Lower lobe of right lung (tissue), 2 donors: ENCODE measurements around the gene ASS1. TPM values are rescaled to one million over a fixed set of nuclear protein-coding genes. Genes with fewer than 3 reads are reported as not detected.
A peak's percentile ranks its signal among the peaks of the same experiment; 100 is the strongest.

Experiments used
- ATAC-seq, 2 donors: fragments of 200-7000 bp; cut with Tn5 transposase; one replicate each; pipeline ENCODE4 v1.9.1; 2020 to 2022; ENCODE audit warnings: mild to moderate bottlenecking in 2 of 2, moderate library complexity in 2 of 2
- DNase-seq: peaks from one replicate; pipeline ENCODE4 v3.0.0-alpha.2; 2020
- H3K27ac ChIP-seq: fragments of 200-600 bp; one replicate; pipeline ENCODE4 v1.8.0; 2022
- H3K27me3 ChIP-seq: fragments of 200-600 bp; one replicate; pipeline ENCODE4 v1.8.0; 2022; ENCODE audit warnings: low read depth
- H3K36me3 ChIP-seq: fragments of 200-600 bp; one replicate; pipeline ENCODE4 v1.8.0; 2022; ENCODE audit warnings: mild to moderate bottlenecking
- H3K4me1 ChIP-seq: fragments of 200-600 bp; one replicate; pipeline ENCODE4 v1.8.0; 2022
- H3K4me3 ChIP-seq: fragments of 200-600 bp; one replicate; pipeline ENCODE4 v1.8.0; 2022; ENCODE audit warnings: mild to moderate bottlenecking
- H3K9me3 ChIP-seq: fragments of 200-600 bp; one replicate; pipeline ENCODE4 v1.8.0; 2022
- CTCF ChIP-seq: fragments of 200-600 bp; IDR thresholded peaks from one replicate; pipeline ENCODE4 v1.8.0; 2022; ENCODE audit warnings: antibody characterized with exemption, mild to moderate bottlenecking
- intact Hi-C: fragments of 100-400 bp; cut with DNase I; formaldehyde crosslinking; loops from one replicate; pipeline ENCODE4 v1.11.0; 2022
- total RNA-seq: library from RNA; stranded (reverse); fragmentation: NEBNext Ultra II Directional; extraction: Animal tissue kit (Norgen Biotek cat#: 25700); gene quantifications from one replicate; pipeline ENCODE4 v1.2.1, GENCODE V29; 2021
- donor health status: DM: no; HTN: yes; CAD: no; lungs with severe emphysema.

The ASS1 gene
- total RNA-seq, 1 donor from 2014 or later: 75.2 TPM

- Histone ChIP-seq H3K27me3 (no peaks in the 10 kb centered on the region), H3K36me3 (peaks cover 33% of the 10 kb centered on the region), H3K4me3 (no peak overlapping the region), H3K27ac (no peak overlapping the region), H3K9me3 (no peaks in the 10 kb centered on the region), H3K4me1 (no peaks in the 10 kb centered on the region)
- intact Hi-C loops: no loop called here
- no peak for ATAC-seq
- TF ChIP-seq CTCF: no peak
- DNase-seq: no peak
These were observed 53.6 kb downstream of the ASS1 start for GRCh38 chr9:130498298-130498917.

GRCh38 chr9:130498918-130499698, 54.3 kb downstream of the ASS1 start:
- intact Hi-C loops: no loop called here
- ATAC-seq: no peak
- H3K27ac ChIP-seq: no peak overlapping the region
- H3K27me3 ChIP-seq: no peaks in the 10 kb centered on the region
- H3K9me3 ChIP-seq: no peaks in the 10 kb centered on the region
- DNase-seq: no peak
- H3K4me1 ChIP-seq: no peaks in the 10 kb centered on the region
- H3K36me3 ChIP-seq: peaks cover 33% of the 10 kb centered on the region
- no peak overlapping the region for H3K4me3 ChIP-seq
- no peak for TF ChIP-seq CTCF

GRCh38 chr9:130499804-130500263, 55.1 kb downstream of the ASS1 start:
- peaks cover 31% of the 10 kb centered on the region for H3K36me3 ChIP-seq

GRCh38 chr9:130500340-130501180, 55.8 kb downstream of the ASS1 start:
- Histone ChIP-seq H3K4me3 (no peak overlapping the region), H3K4me1 (no peaks in the 10 kb centered on the region), H3K27ac (no peak overlapping the region), H3K36me3 (peaks cover 29% of the 10 kb centered on the region), H3K9me3 (no peaks in the 10 kb centered on the region), H3K27me3 (no peaks in the 10 kb centered on the region)
- no peak for DNase-seq
- no peak for ATAC-seq
- intact Hi-C loops: no loop called here
- TF ChIP-seq CTCF: no peak

More at GRCh38 chr9:130499804-130500263, 55.1 kb downstream of the ASS1 start:
- H3K4me3 ChIP-seq: no peak overlapping the region
- intact Hi-C loops: no loop called here
- no peaks in the 10 kb centered on the region for H3K27me3 ChIP-seq
- H3K27ac ChIP-seq: no peak overlapping the region
- ATAC-seq: peak in 1 of 2 donors; percentile 23
- no peak for TF ChIP-seq CTCF
- H3K9me3 ChIP-seq: no peaks in the 10 kb centered on the region
- no peak for DNase-seq
- no peaks in the 10 kb centered on the region for H3K4me1 ChIP-seq

- no peak for ATAC-seq
- Histone ChIP-seq H3K9me3 (no peaks in the 10 kb centered on the region), H3K4me1 (no peaks in the 10 kb centered on the region), H3K4me3 (no peak overlapping the region), H3K27ac (no peak overlapping the region), H3K27me3 (no peaks in the 10 kb centered on the region), H3K36me3 (peaks cover 26% of the 10 kb centered on the region)
- DNase-seq: no peak
- no peak for TF ChIP-seq CTCF
- intact Hi-C loops: no loop called here
These were observed 56.9 kb downstream of the ASS1 start for GRCh38 chr9:130501639-130502038.
